ENCODE data around the gene IDE. TPM values are rescaled to one million over a fixed set of nuclear protein-coding genes. Genes with fewer than 3 reads are reported as not detected.

Gene IDE
- total and polyA plus RNA-seq, 2 of the 13 experiments (the other 11 are each of a cell fraction or from before 2014, with no cell fraction given): 16.1 to 52.1 TPM

DNA sequence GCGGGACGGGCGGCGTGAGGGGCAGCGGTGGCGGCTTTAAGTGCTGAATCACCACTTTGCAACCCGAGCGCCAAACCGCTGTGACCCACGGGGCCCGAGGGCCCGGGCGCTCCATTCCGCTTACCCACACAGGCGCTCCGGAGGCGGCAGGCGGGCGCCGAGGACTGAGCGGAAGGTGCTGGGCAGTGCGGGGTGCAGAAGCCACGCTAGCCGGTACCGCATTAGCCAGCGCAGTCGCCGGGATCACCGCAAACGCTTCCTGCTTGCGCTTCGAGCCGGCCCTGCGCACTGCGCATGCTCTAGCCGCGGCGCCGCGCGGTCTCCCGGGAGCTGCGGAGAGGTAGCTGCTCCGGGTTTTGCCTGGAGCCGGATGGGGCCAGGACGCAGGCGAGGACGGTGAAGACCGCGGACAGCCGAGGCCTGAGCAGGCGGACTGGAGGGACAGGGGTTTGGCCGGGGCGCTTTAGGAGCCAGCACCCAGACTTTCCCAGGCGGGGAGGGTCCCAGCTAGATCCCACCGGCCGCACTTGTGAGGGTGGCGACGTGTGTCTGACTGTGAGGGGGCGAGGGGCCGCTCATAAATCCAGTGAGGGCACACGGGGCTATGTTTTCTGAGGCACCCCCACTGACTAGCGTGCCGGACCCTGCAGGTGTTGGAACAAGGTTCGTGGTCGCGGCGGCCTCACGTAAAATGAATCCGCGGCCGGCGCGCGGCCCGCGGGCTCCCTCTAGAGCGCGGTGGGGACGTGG, at the start of gene IDE (continued):
- TF ChIP-seq, protein P1, sequence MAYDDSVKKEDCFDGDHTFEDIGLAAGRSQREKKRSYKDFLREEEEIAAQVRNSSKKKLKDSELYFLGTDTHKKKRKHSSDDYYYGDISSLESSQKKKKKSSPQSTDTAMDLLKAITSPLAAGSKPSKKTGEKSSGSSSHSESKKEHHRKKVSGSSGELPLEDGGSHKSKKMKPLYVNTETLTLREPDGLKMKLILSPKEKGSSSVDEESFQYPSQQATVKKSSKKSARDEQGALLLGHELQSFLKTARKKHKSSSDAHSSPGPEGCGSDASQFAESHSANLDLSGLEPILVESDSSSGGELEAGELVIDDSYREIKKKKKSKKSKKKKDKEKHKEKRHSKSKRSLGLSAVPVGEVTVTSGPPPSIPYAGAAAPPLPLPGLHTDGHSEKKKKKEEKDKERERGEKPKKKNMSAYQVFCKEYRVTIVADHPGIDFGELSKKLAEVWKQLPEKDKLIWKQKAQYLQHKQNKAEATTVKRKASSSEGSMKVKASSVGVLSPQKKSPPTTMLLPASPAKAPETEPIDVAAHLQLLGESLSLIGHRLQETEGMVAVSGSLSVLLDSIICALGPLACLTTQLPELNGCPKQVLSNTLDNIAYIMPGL (CRISPR knock-in tag; IDR thresholded peaks at IDR 0.05; ENCODE audit: borderline replicate concordance in 1 of 2, low read depth in 1 of 2): peak; percentile 95 to 99
- TF ChIP-seq, protein P2, sequence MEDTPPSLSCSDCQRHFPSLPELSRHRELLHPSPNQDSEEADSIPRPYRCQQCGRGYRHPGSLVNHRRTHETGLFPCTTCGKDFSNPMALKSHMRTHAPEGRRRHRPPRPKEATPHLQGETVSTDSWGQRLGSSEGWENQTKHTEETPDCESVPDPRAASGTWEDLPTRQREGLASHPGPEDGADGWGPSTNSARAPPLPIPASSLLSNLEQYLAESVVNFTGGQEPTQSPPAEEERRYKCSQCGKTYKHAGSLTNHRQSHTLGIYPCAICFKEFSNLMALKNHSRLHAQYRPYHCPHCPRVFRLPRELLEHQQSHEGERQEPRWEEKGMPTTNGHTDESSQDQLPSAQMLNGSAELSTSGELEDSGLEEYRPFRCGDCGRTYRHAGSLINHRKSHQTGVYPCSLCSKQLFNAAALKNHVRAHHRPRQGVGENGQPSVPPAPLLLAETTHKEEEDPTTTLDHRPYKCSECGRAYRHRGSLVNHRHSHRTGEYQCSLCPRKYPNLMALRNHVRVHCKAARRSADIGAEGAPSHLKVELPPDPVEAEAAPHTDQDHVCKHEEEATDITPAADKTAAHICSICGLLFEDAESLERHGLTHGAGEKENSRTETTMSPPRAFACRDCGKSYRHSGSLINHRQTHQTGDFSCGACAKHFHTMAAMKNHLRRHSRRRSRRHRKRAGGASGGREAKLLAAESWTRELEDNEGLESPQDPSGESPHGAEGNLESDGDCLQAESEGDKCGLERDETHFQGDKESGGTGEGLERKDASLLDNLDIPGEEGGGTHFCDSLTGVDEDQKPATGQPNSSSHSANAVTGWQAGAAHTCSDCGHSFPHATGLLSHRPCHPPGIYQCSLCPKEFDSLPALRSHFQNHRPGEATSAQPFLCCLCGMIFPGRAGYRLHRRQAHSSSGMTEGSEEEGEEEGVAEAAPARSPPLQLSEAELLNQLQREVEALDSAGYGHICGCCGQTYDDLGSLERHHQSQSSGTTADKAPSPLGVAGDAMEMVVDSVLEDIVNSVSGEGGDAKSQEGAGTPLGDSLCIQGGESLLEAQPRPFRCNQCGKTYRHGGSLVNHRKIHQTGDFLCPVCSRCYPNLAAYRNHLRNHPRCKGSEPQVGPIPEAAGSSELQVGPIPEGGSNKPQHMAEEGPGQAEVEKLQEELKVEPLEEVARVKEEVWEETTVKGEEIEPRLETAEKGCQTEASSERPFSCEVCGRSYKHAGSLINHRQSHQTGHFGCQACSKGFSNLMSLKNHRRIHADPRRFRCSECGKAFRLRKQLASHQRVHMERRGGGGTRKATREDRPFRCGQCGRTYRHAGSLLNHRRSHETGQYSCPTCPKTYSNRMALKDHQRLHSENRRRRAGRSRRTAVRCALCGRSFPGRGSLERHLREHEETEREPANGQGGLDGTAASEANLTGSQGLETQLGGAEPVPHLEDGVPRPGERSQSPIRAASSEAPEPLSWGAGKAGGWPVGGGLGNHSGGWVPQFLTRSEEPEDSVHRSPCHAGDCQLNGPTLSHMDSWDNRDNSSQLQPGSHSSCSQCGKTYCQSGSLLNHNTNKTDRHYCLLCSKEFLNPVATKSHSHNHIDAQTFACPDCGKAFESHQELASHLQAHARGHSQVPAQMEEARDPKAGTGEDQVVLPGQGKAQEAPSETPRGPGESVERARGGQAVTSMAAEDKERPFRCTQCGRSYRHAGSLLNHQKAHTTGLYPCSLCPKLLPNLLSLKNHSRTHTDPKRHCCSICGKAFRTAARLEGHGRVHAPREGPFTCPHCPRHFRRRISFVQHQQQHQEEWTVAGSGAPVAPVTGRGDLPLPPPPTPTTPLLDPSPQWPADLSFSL (CRISPR knock-in tag; IDR thresholded peaks at IDR 0.05): peak; percentile 14; the same call in 1 of the 2 replicates
- 0 out of 2 replicates have a peak, but pooled peaks have one; percentile 67 for TF ChIP-seq ZNF75D (CRISPR knock-in tag; IDR thresholded peaks at IDR 0.05; ENCODE audit: borderline replicate concordance)
- TF ChIP-seq AGO1 (IDR thresholded peaks at IDR 0.05; ENCODE audit: low read depth, low read length, poor library complexity, severe bottlenecking): peak; percentile 49
- TF ChIP-seq TP53 (CRISPR knock-in tag; conservative IDR thresholded peaks at IDR 0.05): 0 out of 2 replicates have a peak, but pooled peaks have one; percentile 64
- no peak for TF ChIP-seq SOX5 (CRISPR knock-in tag; IDR thresholded peaks at IDR 0.05; ENCODE audit: borderline replicate concordance)
- peak; percentile 1; the same call in 1 of the 2 replicates for TF ChIP-seq HNF4A (CRISPR knock-in tag; IDR thresholded peaks at IDR 0.05)
- no peak; the same call in 1 of the 2 replicates for TF ChIP-seq NCOR1 (IDR thresholded peaks at IDR 0.05; ENCODE audit: borderline replicate concordance, low read length)
- peak; percentile 90; the same call in 1 of the 2 replicates for TF ChIP-seq ZNF879 (CRISPR knock-in tag; IDR thresholded peaks at IDR 0.05)
- TF ChIP-seq, protein P3, sequence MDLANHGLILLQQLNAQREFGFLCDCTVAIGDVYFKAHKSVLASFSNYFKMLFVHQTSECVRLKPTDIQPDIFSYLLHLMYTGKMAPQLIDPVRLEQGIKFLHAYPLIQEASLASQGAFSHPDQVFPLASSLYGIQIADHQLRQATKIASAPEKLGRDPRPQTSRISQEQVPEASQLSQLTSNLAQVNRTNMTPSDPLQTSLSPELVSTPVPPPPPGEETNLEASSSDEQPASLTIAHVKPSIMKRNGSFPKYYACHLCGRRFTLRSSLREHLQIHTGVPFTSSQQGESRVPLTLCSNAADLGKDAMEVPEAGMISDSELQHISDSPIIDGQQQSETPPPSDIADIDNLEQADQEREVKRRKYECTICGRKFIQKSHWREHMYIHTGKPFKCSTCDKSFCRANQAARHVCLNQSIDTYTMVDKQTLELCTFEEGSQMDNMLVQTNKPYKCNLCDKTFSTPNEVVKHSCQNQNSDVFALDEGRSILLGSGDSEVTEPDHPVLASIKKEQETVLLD (CRISPR knock-in tag; IDR thresholded peaks at IDR 0.05; ENCODE audit: low read depth): 0 out of 2 replicates have a peak, but pooled peaks have one; percentile 53
- peak; percentile 86; the same call in 1 of the 2 replicates for TF ChIP-seq ZNF572 (CRISPR knock-in tag; IDR thresholded peaks at IDR 0.05)
- TF ChIP-seq, protein P4, sequence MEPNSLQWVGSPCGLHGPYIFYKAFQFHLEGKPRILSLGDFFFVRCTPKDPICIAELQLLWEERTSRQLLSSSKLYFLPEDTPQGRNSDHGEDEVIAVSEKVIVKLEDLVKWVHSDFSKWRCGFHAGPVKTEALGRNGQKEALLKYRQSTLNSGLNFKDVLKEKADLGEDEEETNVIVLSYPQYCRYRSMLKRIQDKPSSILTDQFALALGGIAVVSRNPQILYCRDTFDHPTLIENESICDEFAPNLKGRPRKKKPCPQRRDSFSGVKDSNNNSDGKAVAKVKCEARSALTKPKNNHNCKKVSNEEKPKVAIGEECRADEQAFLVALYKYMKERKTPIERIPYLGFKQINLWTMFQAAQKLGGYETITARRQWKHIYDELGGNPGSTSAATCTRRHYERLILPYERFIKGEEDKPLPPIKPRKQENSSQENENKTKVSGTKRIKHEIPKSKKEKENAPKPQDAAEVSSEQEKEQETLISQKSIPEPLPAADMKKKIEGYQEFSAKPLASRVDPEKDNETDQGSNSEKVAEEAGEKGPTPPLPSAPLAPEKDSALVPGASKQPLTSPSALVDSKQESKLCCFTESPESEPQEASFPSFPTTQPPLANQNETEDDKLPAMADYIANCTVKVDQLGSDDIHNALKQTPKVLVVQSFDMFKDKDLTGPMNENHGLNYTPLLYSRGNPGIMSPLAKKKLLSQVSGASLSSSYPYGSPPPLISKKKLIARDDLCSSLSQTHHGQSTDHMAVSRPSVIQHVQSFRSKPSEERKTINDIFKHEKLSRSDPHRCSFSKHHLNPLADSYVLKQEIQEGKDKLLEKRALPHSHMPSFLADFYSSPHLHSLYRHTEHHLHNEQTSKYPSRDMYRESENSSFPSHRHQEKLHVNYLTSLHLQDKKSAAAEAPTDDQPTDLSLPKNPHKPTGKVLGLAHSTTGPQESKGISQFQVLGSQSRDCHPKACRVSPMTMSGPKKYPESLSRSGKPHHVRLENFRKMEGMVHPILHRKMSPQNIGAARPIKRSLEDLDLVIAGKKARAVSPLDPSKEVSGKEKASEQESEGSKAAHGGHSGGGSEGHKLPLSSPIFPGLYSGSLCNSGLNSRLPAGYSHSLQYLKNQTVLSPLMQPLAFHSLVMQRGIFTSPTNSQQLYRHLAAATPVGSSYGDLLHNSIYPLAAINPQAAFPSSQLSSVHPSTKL (CRISPR knock-in tag; IDR thresholded peaks at IDR 0.05): peak; percentile 52
- peak; percentile 79; the same call in 1 of the 2 replicates for TF ChIP-seq MEF2D (CRISPR knock-in tag; IDR thresholded peaks at IDR 0.05)
- TF ChIP-seq NCOA1 (CRISPR knock-in tag; IDR thresholded peaks at IDR 0.05): no peak

Data from HepG2 (cell line).